GM19452 (cell line): ENCODE results near the gene USP36.

Experiments used
- ATAC-seq: cut with Tn5 transposase; IDR thresholded peaks from one replicate; pipeline ENCODE4 v1.9.1; 2021; ENCODE audit not compliant: unreplicated experiment

Gene USP36

DNA sequence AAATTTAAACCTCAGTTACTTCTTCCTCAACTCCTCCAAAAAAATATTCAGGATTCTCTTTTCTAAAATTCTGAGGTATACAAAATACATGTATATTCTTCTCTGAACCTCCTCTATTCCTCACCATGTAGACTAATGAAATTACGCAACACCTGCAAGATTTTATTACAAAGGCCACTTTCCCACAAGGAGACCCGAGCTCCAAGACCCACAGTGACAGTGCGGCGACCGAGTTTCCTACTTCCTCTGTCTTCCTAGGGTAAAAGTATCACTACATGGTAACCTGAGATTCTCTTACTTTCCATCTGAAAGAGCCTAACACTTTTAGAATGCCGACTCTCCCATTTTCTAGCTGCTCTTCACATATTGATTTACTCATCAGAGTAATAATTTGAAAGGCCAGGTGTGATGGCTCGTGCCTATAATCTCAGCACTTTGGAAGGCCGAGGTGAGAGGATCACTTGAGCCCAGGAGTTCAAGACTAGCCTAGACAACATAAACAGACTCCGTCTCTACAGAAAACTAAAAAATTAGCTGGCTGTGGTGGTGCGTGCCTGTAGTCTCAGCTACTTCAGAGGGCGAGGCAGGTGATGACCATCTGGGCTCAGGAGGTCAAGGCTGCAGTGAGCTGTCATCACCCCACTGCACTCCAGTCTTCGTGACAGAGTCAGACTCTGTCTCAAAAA lies 94.2 kb downstream of the USP36 start:
- no peak for ATAC-seq
